KOPT-K1 (cell line): Measurements from ENCODE around the gene TMEM63A.
"Not testable (repeated sequence)": the region's sequence is repeated elsewhere in the genome, so short reads cannot be mapped to it uniquely, and the experiment has no call there.

Source experiments
- H3K27ac ChIP-seq: fragments of 200-600 bp; sonication (generic); 2 replicates; pipeline ENCODE4 v1.5.1; 2016; ENCODE audit warnings: antibody characterized with exemption, mild to moderate bottlenecking, low read depth, low read length; ENCODE audit not compliant: poor library complexity, severe bottlenecking
- H3K36me3 ChIP-seq: fragments of 200-600 bp; sonication (generic); 2 replicates; pipeline ENCODE4 v1.5.1; 2017; ENCODE audit warnings: antibody characterized with exemption, mild to moderate bottlenecking, low read length, moderate library complexity; ENCODE audit not compliant: insufficient read depth
- H3K9me3 ChIP-seq: fragments of 200-600 bp; sonication (generic); 2 replicates; pipeline ENCODE4 v1.5.1; 2017; ENCODE audit warnings: antibody characterized with exemption, low read length, mild to moderate bottlenecking; ENCODE audit not compliant: insufficient read depth, poor library complexity, severe bottlenecking

TMEM63A gene

GRCh38 chr1:225808136-225808535, 74.0 kb downstream of the TMEM63A start:
- no peaks in the 10 kb centered on the region for H3K36me3 ChIP-seq
- H3K27ac ChIP-seq, result no peak overlapping the region
- H3K9me3 ChIP-seq, result no peaks in the 10 kb centered on the region

- not testable (repeated sequence) for H3K36me3 ChIP-seq, H3K9me3 ChIP-seq, H3K27ac ChIP-seq
Observed at GRCh38 chr1:225806736-225807135, 75.4 kb downstream of the TMEM63A start.

GRCh38 chr1:225806249-225806648, 75.9 kb downstream of the TMEM63A start:
- Histone ChIP-seq H3K9me3 (no peaks in the 10 kb centered on the region), H3K36me3 (no peaks in the 10 kb centered on the region), H3K27ac (no peak overlapping the region)

GRCh38 chr1:225801146-225801545, 81.0 kb downstream of the TMEM63A start:
- H3K36me3 ChIP-seq, H3K27ac ChIP-seq, H3K9me3 ChIP-seq: not testable (repeated sequence)

- Histone ChIP-seq H3K36me3 (peaks cover 50% of the 10 kb centered on the region), H3K9me3 (peaks cover 39% of the 10 kb centered on the region)
- not testable (repeated sequence) for H3K27ac ChIP-seq
Observed at GRCh38 chr1:225796097-225796496, 86.1 kb downstream of the TMEM63A start.
